MM.1S (cell line): ENCODE measurements around the gene RAD54L.
"Not testable (repeated sequence)": the region's sequence is repeated elsewhere in the genome, so short reads cannot be mapped to it uniquely, and the experiment has no call there.

Experiments
- DNase-seq: peaks from one replicate; pipeline ENCODE4 v3.0.0-alpha.2; 2015
- H2AFZ ChIP-seq: fragments of 300-600 bp; sonication (generic); 2 replicates; pipeline ENCODE4 v1.6.0; 2016; ENCODE audit warnings: antibody characterized with exemption, low read length
- H3F3A ChIP-seq: fragments of 300-600 bp; sonication (generic); 2 replicates; pipeline ENCODE4 v1.6.1; 2016; ENCODE audit warnings: mild to moderate bottlenecking, antibody characterized with exemption, low read length, moderate library complexity, mixed read lengths; ENCODE audit not compliant: insufficient read depth
- H3K27ac ChIP-seq: fragments of 300-600 bp; sonication (generic); 2 replicates; pipeline ENCODE4 v1.5.1; 2016; ENCODE audit warnings: mild to moderate bottlenecking, low read length
- H3K27me3 ChIP-seq: fragments of 300-600 bp; sonication (generic); replicated peaks from 2 replicates; pipeline ENCODE4 v1.6.0; 2016; ENCODE audit warnings: low read length; ENCODE audit not compliant: insufficient read depth
- H3K36me3 ChIP-seq: fragments of 300-600 bp; sonication (generic); replicated peaks from 2 replicates; pipeline ENCODE4 v1.6.1; 2016; ENCODE audit warnings: mild to moderate bottlenecking, low read length, mixed read lengths; ENCODE audit not compliant: insufficient read depth
- H3K4me1 ChIP-seq: fragments of 300-600 bp; sonication (generic); 2 replicates; pipeline ENCODE4 v1.6.1; 2016; ENCODE audit warnings: low read length, mixed read lengths
- H3K4me2 ChIP-seq: fragments of 300-600 bp; sonication (generic); 2 replicates; pipeline ENCODE4 v1.6.0; 2016; ENCODE audit warnings: low read depth, low read length
- H3K4me3 ChIP-seq: fragments of 300-600 bp; sonication (generic); 2 replicates; pipeline ENCODE4 v1.5.1; 2016; ENCODE audit warnings: low read length, mixed read lengths
- H3K79me2 ChIP-seq: fragments of 300-600 bp; sonication (generic); 2 replicates; pipeline ENCODE4 v1.6.1; 2016; ENCODE audit warnings: mixed run types, low read length, mixed read lengths
- H3K9ac ChIP-seq: fragments of 300-600 bp; sonication (generic); 2 replicates; pipeline ENCODE4 v1.6.1; 2016; ENCODE audit warnings: low read length, mixed read lengths
- H3K9me2 ChIP-seq: fragments of 300-600 bp; sonication (generic); replicated peaks from 2 replicates; pipeline ENCODE4 v1.6.1; 2016; ENCODE audit warnings: mild to moderate bottlenecking, low read length, mixed read lengths; ENCODE audit not compliant: insufficient read depth
- H3K9me3 ChIP-seq: fragments of 300-600 bp; sonication (generic); replicated peaks from 2 replicates; pipeline ENCODE4 v1.6.1; 2016; ENCODE audit warnings: mild to moderate bottlenecking, low read length, mixed read lengths; ENCODE audit not compliant: insufficient read depth
- H4K20me1 ChIP-seq: fragments of 300-600 bp; sonication (generic); 2 replicates; pipeline ENCODE4 v1.6.1; 2016; ENCODE audit warnings: mild to moderate bottlenecking, low read length, moderate library complexity, mixed read lengths; ENCODE audit not compliant: insufficient read depth
- EZH2 ChIP-seq: fragments of 300-600 bp; sonication (generic); optimal IDR thresholded peaks from 2 replicates; pipeline ENCODE3; 2017; ENCODE audit warnings: low read depth, mild to moderate bottlenecking, antibody characterized with exemption, low read length, mixed read lengths
- EZH2phosphoT487 ChIP-seq: fragments of 300-600 bp; sonication (generic); IDR thresholded peaks from 2 replicates; pipeline ENCODE4 v1.6.1; 2018; ENCODE audit warnings: antibody characterized with exemption, low read length
- TF ChIP-seq, protein P1 (sequence below): fragments of 300-600 bp; sonication (generic); IDR thresholded peaks from 2 replicates; pipeline ENCODE4 v1.5.1; 2016; ENCODE audit warnings: antibody characterized with exemption, low read length, mixed read lengths

RAD54L gene

DNA sequence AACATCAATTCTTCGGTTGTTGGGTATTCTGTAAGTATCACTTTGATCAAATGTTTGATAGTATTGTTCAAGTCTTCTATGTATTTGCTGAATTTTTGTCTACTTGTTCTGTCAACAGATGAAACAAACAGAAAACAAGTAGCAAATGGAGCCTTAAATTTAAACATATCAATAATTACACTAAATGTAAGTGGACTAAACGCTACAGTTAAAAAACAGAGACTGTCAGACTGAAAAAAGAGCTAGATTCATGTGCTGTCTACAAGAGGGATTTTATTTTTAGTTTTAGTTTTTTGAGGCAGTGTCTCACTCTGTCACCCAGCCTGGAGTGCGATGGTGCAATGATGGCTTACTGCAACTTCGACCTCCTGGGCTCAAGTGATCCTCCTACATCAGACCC lies 10.7 kb upstream of the RAD54L start:
- no peaks in the 10 kb centered on the region for H3K9me3 ChIP-seq
- no peaks in the 10 kb centered on the region for H3K4me1 ChIP-seq
- no peak overlapping the region for H3K4me3 ChIP-seq
- H3K27me3 ChIP-seq: no peaks in the 10 kb centered on the region
- no peaks in the 10 kb centered on the region for H4K20me1 ChIP-seq
- H3K36me3 ChIP-seq: no peaks in the 10 kb centered on the region
- no peak for DNase-seq
- no peaks in the 10 kb centered on the region for H3K9me2 ChIP-seq
- H3K9ac ChIP-seq: no peak overlapping the region
- H3K4me2 ChIP-seq: no peak overlapping the region
- H3K27ac ChIP-seq: no peak overlapping the region
- no peak overlapping the region for H2AFZ ChIP-seq
- TF ChIP-seq, protein P1, sequence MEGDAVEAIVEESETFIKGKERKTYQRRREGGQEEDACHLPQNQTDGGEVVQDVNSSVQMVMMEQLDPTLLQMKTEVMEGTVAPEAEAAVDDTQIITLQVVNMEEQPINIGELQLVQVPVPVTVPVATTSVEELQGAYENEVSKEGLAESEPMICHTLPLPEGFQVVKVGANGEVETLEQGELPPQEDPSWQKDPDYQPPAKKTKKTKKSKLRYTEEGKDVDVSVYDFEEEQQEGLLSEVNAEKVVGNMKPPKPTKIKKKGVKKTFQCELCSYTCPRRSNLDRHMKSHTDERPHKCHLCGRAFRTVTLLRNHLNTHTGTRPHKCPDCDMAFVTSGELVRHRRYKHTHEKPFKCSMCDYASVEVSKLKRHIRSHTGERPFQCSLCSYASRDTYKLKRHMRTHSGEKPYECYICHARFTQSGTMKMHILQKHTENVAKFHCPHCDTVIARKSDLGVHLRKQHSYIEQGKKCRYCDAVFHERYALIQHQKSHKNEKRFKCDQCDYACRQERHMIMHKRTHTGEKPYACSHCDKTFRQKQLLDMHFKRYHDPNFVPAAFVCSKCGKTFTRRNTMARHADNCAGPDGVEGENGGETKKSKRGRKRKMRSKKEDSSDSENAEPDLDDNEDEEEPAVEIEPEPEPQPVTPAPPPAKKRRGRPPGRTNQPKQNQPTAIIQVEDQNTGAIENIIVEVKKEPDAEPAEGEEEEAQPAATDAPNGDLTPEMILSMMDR: no peak
- no peak for TF ChIP-seq EZH2phosphoT487
- no peaks in the 10 kb centered on the region for H3F3A ChIP-seq
- H3K79me2 ChIP-seq: no peaks in the 10 kb centered on the region

DNA sequence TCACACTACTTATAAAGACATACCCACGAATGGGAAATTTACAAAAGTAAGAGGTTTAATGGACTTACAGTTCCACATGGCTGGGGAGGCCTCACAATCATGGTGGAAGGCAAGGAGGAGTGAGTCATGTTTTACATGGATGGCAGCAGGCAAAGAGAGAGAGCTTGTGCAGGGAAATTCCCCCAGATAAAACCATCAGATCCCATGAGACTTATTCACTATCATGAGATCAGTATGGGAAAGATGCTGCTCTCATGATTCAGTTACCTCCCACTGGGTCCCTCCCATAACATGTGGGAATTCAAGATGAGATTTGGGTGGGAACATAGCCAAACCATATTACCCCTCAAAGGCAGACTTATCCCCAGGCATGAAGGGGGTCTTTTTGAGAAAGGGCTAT lies 8.7 kb upstream of the RAD54L start:
- not testable (repeated sequence) for H3K4me1 ChIP-seq, H3K4me2 ChIP-seq, H2AFZ ChIP-seq, H3K36me3 ChIP-seq, H4K20me1 ChIP-seq, H3K27ac ChIP-seq, H3K27me3 ChIP-seq, H3K79me2 ChIP-seq, H3K9ac ChIP-seq, H3F3A ChIP-seq, H3K4me3 ChIP-seq, H3K9me3 ChIP-seq, H3K9me2 ChIP-seq, DNase-seq

DNA sequence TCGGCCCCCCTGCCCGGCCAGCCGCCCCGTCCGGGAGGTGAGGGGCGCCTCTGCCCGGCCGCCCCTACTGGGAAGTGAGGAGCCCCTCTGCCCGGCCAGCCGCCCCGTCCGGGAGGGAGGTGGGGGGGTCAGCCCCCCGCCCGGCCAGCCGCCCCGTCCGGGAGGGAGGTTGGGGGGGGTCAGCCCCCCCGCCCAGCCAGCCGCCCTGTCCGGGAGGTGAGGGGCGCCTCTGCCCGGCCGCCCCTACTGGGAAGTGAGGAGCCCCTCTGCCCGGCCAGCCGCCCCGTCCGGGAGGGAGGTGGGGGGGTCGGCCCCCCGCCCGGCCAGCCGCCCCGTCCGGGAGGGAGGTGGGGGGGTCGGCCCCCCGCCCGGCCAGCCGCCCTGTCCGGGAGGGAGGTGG lies 5.8 kb upstream of the RAD54L start:
- not testable (repeated sequence) for H3F3A ChIP-seq, H2AFZ ChIP-seq, H3K4me2 ChIP-seq, H3K4me1 ChIP-seq, H3K9me3 ChIP-seq, H3K9me2 ChIP-seq, H3K36me3 ChIP-seq, H3K9ac ChIP-seq, H3K4me3 ChIP-seq, H4K20me1 ChIP-seq, H3K27ac ChIP-seq, DNase-seq, H3K27me3 ChIP-seq, H3K79me2 ChIP-seq

DNA sequence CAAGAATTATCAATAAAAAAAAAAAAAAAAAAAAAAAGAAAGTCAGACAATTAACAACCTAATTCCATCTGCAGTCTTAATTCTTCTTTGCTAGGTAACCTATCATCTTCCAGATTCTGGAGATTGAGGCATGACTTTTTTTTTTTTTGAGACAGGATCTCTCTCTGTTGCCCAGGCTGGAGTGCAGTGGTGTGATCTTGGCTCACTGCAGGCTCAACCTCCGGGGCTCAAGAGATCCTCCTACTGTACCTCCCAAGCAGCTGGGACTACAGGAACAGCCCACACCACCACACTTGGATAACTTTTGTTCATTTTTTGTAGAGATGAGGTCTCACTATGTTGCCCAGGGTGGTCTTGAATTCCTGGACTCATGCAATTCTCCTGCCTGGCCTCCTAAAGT lies 4.6 kb upstream of the RAD54L start:
- Histone ChIP-seq H3K9me2 (no peaks in the 10 kb centered on the region), H3K36me3 (no peaks in the 10 kb centered on the region), H3K79me2 (peaks cover 3% of the 10 kb centered on the region), H3K9ac (no peak overlapping the region), H4K20me1 (no peaks in the 10 kb centered on the region), H3K27ac (no peak overlapping the region), H3F3A (0 out of 2 replicates have a peak, but pooled peaks cover 7% of the 10 kb centered on the region), H2AFZ (no peak overlapping the region), H3K4me3 (no peak overlapping the region), H3K27me3 (no peaks in the 10 kb centered on the region), H3K4me1 (peaks cover 5% of the 10 kb centered on the region; the same call in 1 of the 2 replicates), H3K4me2 (no peak overlapping the region), H3K9me3 (no peaks in the 10 kb centered on the region)
- TF ChIP-seq EZH2 (no peak), EZH2phosphoT487 (no peak)
- TF ChIP-seq, protein P1: no peak
- DNase-seq: no peak

DNA sequence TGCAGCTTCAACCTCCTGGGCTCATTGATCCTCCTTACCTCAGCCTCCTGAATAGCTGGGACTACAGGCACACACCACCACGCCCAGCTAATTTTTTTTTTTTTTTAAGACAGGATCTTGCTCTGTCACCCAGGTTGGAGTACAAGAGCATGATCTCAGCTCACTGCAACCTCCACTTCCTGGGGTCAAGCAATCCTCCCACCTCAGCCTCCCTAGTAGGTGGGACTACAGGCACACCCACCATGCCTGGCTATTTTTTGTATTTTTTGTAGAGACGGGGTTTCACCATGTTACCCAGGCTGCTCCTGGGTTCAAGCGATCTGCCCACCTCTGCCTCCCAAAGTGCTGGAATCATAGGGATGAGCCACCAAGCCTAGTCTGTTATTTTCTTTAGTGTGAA lies 3.7 kb upstream of the RAD54L start:
- not testable (repeated sequence) for H4K20me1 ChIP-seq, H3K9me2 ChIP-seq, H3K27me3 ChIP-seq, H3K9ac ChIP-seq, H3K36me3 ChIP-seq, H3F3A ChIP-seq, H3K4me2 ChIP-seq, H3K9me3 ChIP-seq, H3K27ac ChIP-seq, H3K4me3 ChIP-seq, H2AFZ ChIP-seq, DNase-seq
- Histone ChIP-seq H3K79me2 (peaks cover 12% of the 10 kb centered on the region), H3K4me1 (peaks cover 10% of the 10 kb centered on the region)
